Activated CD4-positive, alpha-beta T cell treated with anti-CD3 and anti-CD28 coated beads, Interleukin-2, Interleukin-4, amounts not matched to agents 100 ng/mL and 50 ng/mL, durations not matched to agents 16 hours and 8 hours (primary cell): ENCODE data around the gene DPYSL3.

Experiments
- DNase-seq: peaks from one replicate; pipeline ENCODE4 v3.0.0-alpha.2; 2020; ENCODE audit warnings: low spot score

The DPYSL3 gene

GRCh38 chr5:147439254-147439653 is 70.6 kb downstream of the DPYSL3 start:
- no peak for DNase-seq

GRCh38 chr5:147437161-147437596 is 72.7 kb downstream of the DPYSL3 start:
- no peak for DNase-seq

GRCh38 chr5:147436596-147436995 is 73.3 kb downstream of the DPYSL3 start:
- DNase-seq: no peak

- no peak for DNase-seq
These were observed 75.8 kb downstream of the DPYSL3 start for GRCh38 chr5:147434049-147434448.

- DNase-seq: no peak
These were observed 77.5 kb downstream of the DPYSL3 start for GRCh38 chr5:147432323-147432722.

GRCh38 chr5:147431586-147431985 is 78.3 kb downstream of the DPYSL3 start:
- no peak for DNase-seq

GRCh38 chr5:147430628-147431027 is 79.2 kb downstream of the DPYSL3 start:
- DNase-seq: no peak

- no peak for DNase-seq
These were observed 82.1 kb downstream of the DPYSL3 start for GRCh38 chr5:147427521-147428401.

- DNase-seq: no peak
These were observed 83.1 kb downstream of the DPYSL3 start for GRCh38 chr5:147426640-147427327.

GRCh38 chr5:147418613-147419012 is 91.3 kb downstream of the DPYSL3 start:
- no peak for DNase-seq

- no peak for DNase-seq
These were observed 92.6 kb downstream of the DPYSL3 start for GRCh38 chr5:147417135-147417813.

- no peak for DNase-seq
These were observed 94.2 kb downstream of the DPYSL3 start for GRCh38 chr5:147415651-147416050.

GRCh38 chr5:147413266-147413665 is 96.6 kb downstream of the DPYSL3 start:
- DNase-seq: no peak

- no peak for DNase-seq
These were observed 97.3 kb downstream of the DPYSL3 start for GRCh38 chr5:147412561-147412960.

GRCh38 chr5:147411359-147412319 is 98.2 kb downstream of the DPYSL3 start:
- no peak for DNase-seq

- no peak for DNase-seq
These were observed 99.1 kb downstream of the DPYSL3 start for GRCh38 chr5:147410496-147411358.

- no peak for DNase-seq
These were observed 100.9 kb downstream of the DPYSL3 start for GRCh38 chr5:147408980-147409379.

GRCh38 chr5:147407094-147407681 is 102.7 kb downstream of the DPYSL3 start:
- DNase-seq: no peak

GRCh38 chr5:147406636-147407035 is 103.2 kb downstream of the DPYSL3 start:
- DNase-seq: no peak

GRCh38 chr5:147404706-147405105 is 105.2 kb downstream of the DPYSL3 start:
- DNase-seq: no peak
